Neural progenitor cell (in vitro differentiated cells): ENCODE data around the gene C1orf141.
A peak's percentile ranks its signal among the peaks of the same experiment; 100 is the strongest.

Experiments
- CTCF ChIP-seq: fragments of 200-600 bp; sonication (generic); IDR thresholded peaks from 2 replicates; pipeline ENCODE4 v1.5.1; 2017; ENCODE audit warnings: antibody characterized with exemption, mild to moderate bottlenecking
- EZH2 ChIP-seq: fragments of 200-600 bp; sonication (generic); IDR thresholded peaks from 2 replicates; pipeline ENCODE4 v1.6.1; 2017; ENCODE audit warnings: antibody characterized with exemption, mild to moderate bottlenecking, moderate library complexity

- TF ChIP-seq CTCF (peak; percentile 77), EZH2 (no peak)
These were observed 14.5 kb upstream of the C1orf141 start for GRCh38 chr1:67149179-67149770.
